ENCODE measurements around the gene ZG16B. TPM values are rescaled to one million over a fixed set of nuclear protein-coding genes. Genes with fewer than 3 reads are reported as not detected.

ZG16B gene
- total RNA-seq, 1 experiment from 2014 or later, result 19.9 TPM

DNA sequence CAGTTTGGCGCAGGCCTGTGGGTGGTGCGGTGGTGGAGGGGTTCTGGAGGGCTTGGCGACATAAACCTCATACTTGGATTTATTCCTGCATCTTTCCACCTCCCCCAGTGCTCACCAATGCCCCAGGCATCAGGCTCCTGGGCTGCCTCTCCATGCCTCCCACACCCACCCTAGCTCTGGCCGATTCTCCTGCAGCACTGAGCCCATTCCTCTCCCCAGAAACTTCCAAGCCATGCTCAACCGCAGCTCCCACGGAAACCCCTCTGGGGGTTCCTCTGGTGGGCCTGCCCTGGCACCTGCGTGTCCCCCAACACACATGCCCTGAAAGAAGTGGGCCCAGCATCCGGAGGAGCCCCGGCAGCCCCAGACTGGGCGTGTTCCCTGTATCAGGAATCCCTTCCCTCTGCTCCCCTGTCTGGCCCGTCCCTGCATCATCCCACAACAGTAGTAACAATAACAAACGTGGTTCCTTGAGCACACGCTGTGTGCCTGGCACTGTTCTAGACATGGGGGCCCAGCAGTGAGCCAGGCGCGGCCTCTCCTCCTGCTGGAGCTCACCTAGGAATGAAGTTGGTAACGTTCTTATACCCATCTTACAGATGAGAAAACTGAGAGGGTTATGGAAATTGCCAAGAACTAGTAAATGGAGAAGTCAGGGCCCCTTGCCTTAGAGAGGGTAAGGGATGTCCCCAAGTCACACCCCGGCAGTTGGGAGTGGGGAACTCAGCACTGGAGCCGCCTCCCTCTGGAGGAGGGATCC lies 10.7 kb upstream of the ZG16B start:
- BruUV-seq (replicated peaks), result no TSS peak
- TF ChIP-seq, protein P1, sequence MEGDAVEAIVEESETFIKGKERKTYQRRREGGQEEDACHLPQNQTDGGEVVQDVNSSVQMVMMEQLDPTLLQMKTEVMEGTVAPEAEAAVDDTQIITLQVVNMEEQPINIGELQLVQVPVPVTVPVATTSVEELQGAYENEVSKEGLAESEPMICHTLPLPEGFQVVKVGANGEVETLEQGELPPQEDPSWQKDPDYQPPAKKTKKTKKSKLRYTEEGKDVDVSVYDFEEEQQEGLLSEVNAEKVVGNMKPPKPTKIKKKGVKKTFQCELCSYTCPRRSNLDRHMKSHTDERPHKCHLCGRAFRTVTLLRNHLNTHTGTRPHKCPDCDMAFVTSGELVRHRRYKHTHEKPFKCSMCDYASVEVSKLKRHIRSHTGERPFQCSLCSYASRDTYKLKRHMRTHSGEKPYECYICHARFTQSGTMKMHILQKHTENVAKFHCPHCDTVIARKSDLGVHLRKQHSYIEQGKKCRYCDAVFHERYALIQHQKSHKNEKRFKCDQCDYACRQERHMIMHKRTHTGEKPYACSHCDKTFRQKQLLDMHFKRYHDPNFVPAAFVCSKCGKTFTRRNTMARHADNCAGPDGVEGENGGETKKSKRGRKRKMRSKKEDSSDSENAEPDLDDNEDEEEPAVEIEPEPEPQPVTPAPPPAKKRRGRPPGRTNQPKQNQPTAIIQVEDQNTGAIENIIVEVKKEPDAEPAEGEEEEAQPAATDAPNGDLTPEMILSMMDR (conservative IDR thresholded peaks at IDR 0.05), result no peak
- no peak for TF ChIP-seq EZH2 (IDR thresholded peaks at IDR 0.05; ENCODE audit: low read depth)
- no peak overlapping the region for H2AFZ ChIP-seq
- ChIA-PET POLR2A (ENCODE audit: unreplicated experiment) (no interaction called here), CTCF (no interaction called here)
- peaks cover 23% of the 10 kb centered on the region; the same call in 1 of the 2 replicates for H3F3A ChIP-seq (ENCODE audit: insufficient read depth, low read depth)
- H3K27ac ChIP-seq, result no peak overlapping the region
- no peak for DNase-seq
- no peak overlapping the region for H3K4me2 ChIP-seq
- peaks cover 22% of the 10 kb centered on the region for H3K79me2 ChIP-seq (ENCODE audit: low read depth)
- no peak overlapping the region for H3K4me3 ChIP-seq
- H3K9me3 ChIP-seq (ENCODE audit: insufficient read depth, low read depth), result no peaks in the 10 kb centered on the region
- H3K27me3 ChIP-seq (ENCODE audit: insufficient read depth, low read depth), result no peaks in the 10 kb centered on the region
- peaks cover 23% of the 10 kb centered on the region for H3K4me1 ChIP-seq (replicated peaks; ENCODE audit: insufficient read depth)
- no peaks in the 10 kb centered on the region for H4K20me1 ChIP-seq (ENCODE audit: insufficient read depth)
- H3K36me3 ChIP-seq (ENCODE audit: low read depth), result no peaks in the 10 kb centered on the region
- H3K9me2 ChIP-seq (ENCODE audit: insufficient read depth), result no peaks in the 10 kb centered on the region
- intact Hi-C loops (cut with micrococcal nuclease; ENCODE audit: unreplicated experiment), result loop anchor here (5.0 kb wide), 2 partner anchors 38 to 42 kb away; partner anchors contain the start of genes ELOB and PRSS22

DNA sequence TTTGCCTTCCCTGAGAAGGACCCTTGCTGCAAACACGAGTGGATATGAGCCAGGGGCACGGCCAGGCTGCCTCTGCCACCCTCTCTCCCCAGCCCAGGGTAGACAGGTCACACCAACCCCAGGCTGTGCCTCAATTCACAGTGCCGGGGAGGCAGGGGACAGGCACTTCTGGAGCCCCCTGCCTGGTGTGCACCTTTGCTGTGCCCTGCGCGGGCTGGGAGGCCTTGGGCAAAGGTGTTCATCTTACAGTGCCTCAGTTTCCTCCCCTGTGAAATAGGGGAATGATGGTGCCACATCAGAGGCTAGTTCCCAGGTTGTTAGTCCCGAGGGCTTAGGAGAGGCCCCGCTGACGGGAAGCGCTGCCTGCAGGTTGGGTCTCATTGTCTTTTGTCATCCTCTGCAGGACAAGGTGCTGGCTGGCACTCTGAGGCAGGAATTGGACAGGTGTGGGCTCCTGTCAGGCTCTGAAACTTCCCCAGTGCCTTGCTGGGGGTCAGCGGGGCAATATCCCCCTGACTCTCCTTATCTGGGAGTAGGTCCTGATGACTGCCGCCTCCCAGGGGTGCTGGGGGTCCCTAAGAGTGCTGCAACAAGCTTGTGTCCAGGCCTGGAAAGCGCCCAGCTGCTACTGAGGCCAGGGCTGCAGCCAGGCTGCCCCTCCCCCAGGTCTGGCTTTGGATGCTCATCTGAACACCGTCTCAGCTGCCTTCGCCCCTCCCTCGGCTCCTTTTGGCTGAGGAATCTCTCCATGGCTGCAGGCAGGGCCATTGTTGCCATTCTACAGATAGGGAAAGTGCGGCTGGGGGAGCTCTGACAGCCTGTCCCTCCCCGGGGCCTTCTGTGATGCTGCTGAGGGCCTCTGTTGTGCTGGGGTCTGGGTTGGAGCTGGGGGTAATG lies 9.9 kb upstream of the ZG16B start:
- Histone ChIP-seq H3K4me3 (no peak overlapping the region), H3K27me3 (ENCODE audit: insufficient read depth, low read depth) (no peaks in the 10 kb centered on the region), H3K36me3 (ENCODE audit: low read depth) (no peaks in the 10 kb centered on the region), H2AFZ (no peak overlapping the region), H3K79me2 (ENCODE audit: low read depth) (peaks cover 22% of the 10 kb centered on the region), H4K20me1 (ENCODE audit: insufficient read depth) (no peaks in the 10 kb centered on the region), H3K27ac (no peak overlapping the region), H3K4me2 (no peak overlapping the region), H3K4me1 (replicated peaks; ENCODE audit: insufficient read depth) (peaks cover 23% of the 10 kb centered on the region), H3K9me3 (ENCODE audit: insufficient read depth, low read depth) (no peaks in the 10 kb centered on the region), H3K9me2 (ENCODE audit: insufficient read depth) (no peaks in the 10 kb centered on the region), H3F3A (ENCODE audit: insufficient read depth, low read depth) (peaks cover 27% of the 10 kb centered on the region; the same call in 1 of the 2 replicates)
- TF ChIP-seq, protein P1 (conservative IDR thresholded peaks at IDR 0.05), result no peak
- no peak for TF ChIP-seq EZH2 (IDR thresholded peaks at IDR 0.05; ENCODE audit: low read depth)
- ChIA-PET POLR2A (ENCODE audit: unreplicated experiment) (no interaction called here), CTCF (no interaction called here)
- intact Hi-C loops (cut with micrococcal nuclease; ENCODE audit: unreplicated experiment), result loop anchor here (5.0 kb wide), 2 partner anchors 37 to 43 kb away; partner anchors contain the start of genes ELOB and PRSS22
- no peak for DNase-seq
- BruUV-seq (replicated peaks), result no TSS peak

DNA sequence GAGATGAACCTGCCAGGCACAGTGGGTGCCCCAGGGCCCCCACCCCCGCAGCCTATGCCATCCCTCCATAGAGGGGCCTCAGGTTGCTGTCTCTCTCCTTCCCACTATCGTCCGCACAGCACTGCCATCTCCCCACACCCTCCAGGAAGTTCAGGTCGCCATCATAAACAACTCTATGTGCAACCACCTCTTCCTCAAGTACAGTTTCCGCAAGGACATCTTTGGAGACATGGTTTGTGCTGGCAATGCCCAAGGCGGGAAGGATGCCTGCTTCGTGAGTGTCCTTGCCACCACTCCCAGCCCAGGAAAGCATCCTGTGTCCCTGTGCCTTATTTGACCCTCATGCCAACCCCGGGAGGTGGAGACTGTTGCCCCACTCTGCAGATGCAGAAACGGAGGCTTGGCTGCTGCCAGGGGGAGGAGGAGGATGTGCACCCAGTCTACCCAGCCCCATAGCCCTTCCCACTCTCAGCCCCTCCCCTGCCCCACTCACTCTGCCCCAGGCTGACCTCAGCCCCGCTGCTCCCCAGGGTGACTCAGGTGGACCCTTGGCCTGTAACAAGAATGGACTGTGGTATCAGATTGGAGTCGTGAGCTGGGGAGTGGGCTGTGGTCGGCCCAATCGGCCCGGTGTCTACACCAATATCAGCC lies 9.1 kb upstream of the ZG16B start:
- ChIA-PET CTCF (no interaction called here), POLR2A (ENCODE audit: unreplicated experiment) (no interaction called here)
- H3K4me3 ChIP-seq, result no peak overlapping the region
- DNase-seq, result no peak
- no TSS peak for BruUV-seq (replicated peaks)
- H3K9me3 ChIP-seq (ENCODE audit: insufficient read depth, low read depth), result no peaks in the 10 kb centered on the region
- peaks cover 27% of the 10 kb centered on the region; the same call in 1 of the 2 replicates for H3F3A ChIP-seq (ENCODE audit: insufficient read depth, low read depth)
- intact Hi-C loops (cut with micrococcal nuclease; ENCODE audit: unreplicated experiment), result no loop called here
- no peak overlapping the region for H2AFZ ChIP-seq
- H4K20me1 ChIP-seq (ENCODE audit: insufficient read depth), result no peaks in the 10 kb centered on the region
- no peaks in the 10 kb centered on the region for H3K9me2 ChIP-seq (ENCODE audit: insufficient read depth)
- no peak overlapping the region for H3K27ac ChIP-seq
- peaks cover 21% of the 10 kb centered on the region for H3K4me1 ChIP-seq (replicated peaks; ENCODE audit: insufficient read depth)
- no peaks in the 10 kb centered on the region for H3K27me3 ChIP-seq (ENCODE audit: insufficient read depth, low read depth)
- no peak for TF ChIP-seq EZH2 (IDR thresholded peaks at IDR 0.05; ENCODE audit: low read depth)
- TF ChIP-seq, protein P1 (conservative IDR thresholded peaks at IDR 0.05), result no peak
- H3K4me2 ChIP-seq, result no peak overlapping the region
- H3K36me3 ChIP-seq (ENCODE audit: low read depth), result no peaks in the 10 kb centered on the region
- H3K79me2 ChIP-seq (ENCODE audit: low read depth), result peaks cover 20% of the 10 kb centered on the region
